GM18868 (cell line): ENCODE results near the gene EEFSEC.

Source experiments
- ATAC-seq: cut with Tn5 transposase; IDR thresholded peaks from one replicate; pipeline ENCODE4 v1.9.1; 2021; ENCODE audit warnings: mild to moderate bottlenecking, moderate library complexity; ENCODE audit not compliant: unreplicated experiment

EEFSEC gene

GRCh38 chr3:128432301-128432970 lies 279.2 kb downstream of the EEFSEC start:
- ATAC-seq: no peak

GRCh38 chr3:128432971-128433836 lies 279.9 kb downstream of the EEFSEC start:
- ATAC-seq: no peak

GRCh38 chr3:128433837-128434165 lies 280.5 kb downstream of the EEFSEC start:
- no peak for ATAC-seq

- no peak for ATAC-seq
Measured at GRCh38 chr3:128434524-128434923, 281.2 kb downstream of the EEFSEC start.

GRCh38 chr3:128435058-128435457 lies 281.8 kb downstream of the EEFSEC start:
- ATAC-seq: no peak

GRCh38 chr3:128435561-128435960 lies 282.3 kb downstream of the EEFSEC start:
- ATAC-seq: no peak

GRCh38 chr3:128436214-128436613 lies 282.9 kb downstream of the EEFSEC start:
- ATAC-seq: no peak

- ATAC-seq: no peak
Measured at GRCh38 chr3:128438488-128439072, 285.3 kb downstream of the EEFSEC start.

- no peak for ATAC-seq
Measured at GRCh38 chr3:128439226-128439625, 285.9 kb downstream of the EEFSEC start.

GRCh38 chr3:128442070-128442469 lies 288.8 kb downstream of the EEFSEC start:
- no peak for ATAC-seq

GRCh38 chr3:128442949-128443348 lies 289.7 kb downstream of the EEFSEC start:
- no peak for ATAC-seq

- ATAC-seq: no peak
Measured at GRCh38 chr3:128443771-128444170, 290.5 kb downstream of the EEFSEC start.

- no peak for ATAC-seq
Measured at GRCh38 chr3:128445357-128445756, 292.1 kb downstream of the EEFSEC start.

- ATAC-seq: no peak
Measured at GRCh38 chr3:128446821-128447220, 293.5 kb downstream of the EEFSEC start.

- ATAC-seq: no peak
Measured at GRCh38 chr3:128447561-128448013, 294.3 kb downstream of the EEFSEC start.

- no peak for ATAC-seq
Measured at GRCh38 chr3:128448491-128448890, 295.2 kb downstream of the EEFSEC start.

GRCh38 chr3:128449111-128449638 lies 295.9 kb downstream of the EEFSEC start:
- ATAC-seq: no peak

- ATAC-seq: no peak
Measured at GRCh38 chr3:128452120-128452519, 298.8 kb downstream of the EEFSEC start.

GRCh38 chr3:128452678-128453275 lies 299.5 kb downstream of the EEFSEC start:
- ATAC-seq: no peak

- ATAC-seq: no peak
Measured at GRCh38 chr3:128453501-128454309, 300.4 kb downstream of the EEFSEC start.

GRCh38 chr3:128454310-128454618 lies 301.0 kb downstream of the EEFSEC start:
- no peak for ATAC-seq
